ENCODE data around the gene TTYH1.

- TF ChIP-seq CTCF (IDR thresholded peaks at IDR 0.05) (no peak), POLR2A (IDR thresholded peaks at IDR 0.05) (no peak)
Observed at GRCh38 chr19:54456423-54457373, 41.4 kb downstream of the TTYH1 start.
